Left ventricle myocardium inferior (tissue), 1 donor: ENCODE measurements around the gene FJX1. TPM values are rescaled to one million over a fixed set of nuclear protein-coding genes. Genes with fewer than 3 reads are reported as not detected.

ENCODE experiments used
- DNase-seq: peaks from one replicate; pipeline ENCODE4 v3.0.0-alpha.2; 2020
- H3K27ac ChIP-seq: fragments of 200-600 bp; replicated peaks from 2 replicates; pipeline ENCODE4 v1.8.0; 2021
- H3K27me3 ChIP-seq: fragments of 200-600 bp; 2 replicates; pipeline ENCODE4 v1.8.0; 2021; ENCODE audit warnings: low read depth
- H3K36me3 ChIP-seq: fragments of 200-600 bp; 2 replicates; pipeline ENCODE4 v1.8.0; 2021
- H3K4me1 ChIP-seq: fragments of 200-600 bp; 2 replicates; pipeline ENCODE4 v1.8.0; 2021
- H3K4me3 ChIP-seq: fragments of 200-600 bp; 2 replicates; pipeline ENCODE4 v1.8.0; 2021; ENCODE audit warnings: mild to moderate bottlenecking, moderate library complexity
- H3K9me3 ChIP-seq: fragments of 200-600 bp; replicated peaks from 2 replicates; pipeline ENCODE4 v1.8.0; 2021
- intact Hi-C: fragments of 100-400 bp; cut with micrococcal nuclease; formaldehyde crosslinking; loops from one replicate; pipeline ENCODE4 v1.11.0; 2022
- total RNA-seq: library from RNA; stranded (reverse); fragmentation: NEBNext Ultra II Directional; extraction: Animal tissue kit (Norgen Biotek cat#: 25700); gene quantifications from one replicate; pipeline ENCODE4 v1.2.1, GENCODE V29; 2021
- TF ChIP-seq, protein P1 (sequence below): fragments of 200-600 bp; IDR thresholded peaks from 2 replicates; pipeline ENCODE4 v1.8.0; 2021; ENCODE audit warnings: antibody characterized with exemption, mild to moderate bottlenecking, borderline replicate concordance
- donor health status: DM: no; HTN: yes; CAD: no; lungs with severe emphysema.

Gene FJX1
- total RNA-seq, 1 donor from 2014 or later: 0.88 TPM

DNA sequence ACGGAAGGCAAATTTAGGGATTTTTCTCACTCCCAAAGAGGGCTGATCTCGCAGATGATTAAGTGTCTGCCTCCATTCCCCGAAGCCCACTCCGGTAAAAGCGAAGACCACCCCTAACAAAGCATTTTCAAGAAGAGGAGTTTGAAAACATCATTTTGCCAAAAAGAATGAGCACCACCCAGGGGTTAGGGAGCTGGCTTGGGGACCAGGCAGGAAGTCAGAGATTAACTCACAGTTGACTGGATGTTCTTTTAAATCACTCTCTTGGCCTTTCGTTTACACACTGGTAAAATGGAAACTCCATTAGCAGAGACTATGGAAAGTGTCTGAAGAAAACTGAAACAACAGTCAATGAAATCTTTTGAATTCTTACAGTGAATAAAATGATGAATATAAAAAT is 36.5 kb downstream of the FJX1 start:
- intact Hi-C loops: no loop called here
- no peaks in the 10 kb centered on the region for H3K4me1 ChIP-seq
- TF ChIP-seq, protein P1, sequence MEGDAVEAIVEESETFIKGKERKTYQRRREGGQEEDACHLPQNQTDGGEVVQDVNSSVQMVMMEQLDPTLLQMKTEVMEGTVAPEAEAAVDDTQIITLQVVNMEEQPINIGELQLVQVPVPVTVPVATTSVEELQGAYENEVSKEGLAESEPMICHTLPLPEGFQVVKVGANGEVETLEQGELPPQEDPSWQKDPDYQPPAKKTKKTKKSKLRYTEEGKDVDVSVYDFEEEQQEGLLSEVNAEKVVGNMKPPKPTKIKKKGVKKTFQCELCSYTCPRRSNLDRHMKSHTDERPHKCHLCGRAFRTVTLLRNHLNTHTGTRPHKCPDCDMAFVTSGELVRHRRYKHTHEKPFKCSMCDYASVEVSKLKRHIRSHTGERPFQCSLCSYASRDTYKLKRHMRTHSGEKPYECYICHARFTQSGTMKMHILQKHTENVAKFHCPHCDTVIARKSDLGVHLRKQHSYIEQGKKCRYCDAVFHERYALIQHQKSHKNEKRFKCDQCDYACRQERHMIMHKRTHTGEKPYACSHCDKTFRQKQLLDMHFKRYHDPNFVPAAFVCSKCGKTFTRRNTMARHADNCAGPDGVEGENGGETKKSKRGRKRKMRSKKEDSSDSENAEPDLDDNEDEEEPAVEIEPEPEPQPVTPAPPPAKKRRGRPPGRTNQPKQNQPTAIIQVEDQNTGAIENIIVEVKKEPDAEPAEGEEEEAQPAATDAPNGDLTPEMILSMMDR: no peak
- H3K36me3 ChIP-seq: no peaks in the 10 kb centered on the region
- H3K27ac ChIP-seq: no peak overlapping the region
- H3K4me3 ChIP-seq: no peak overlapping the region
- H3K9me3 ChIP-seq: no peaks in the 10 kb centered on the region
- peaks cover 24% of the 10 kb centered on the region for H3K27me3 ChIP-seq
- no peak for DNase-seq

GRCh38 chr11:35655254-35655653 is 37.0 kb downstream of the FJX1 start:
- intact Hi-C loops: no loop called here
- no peaks in the 10 kb centered on the region for H3K36me3 ChIP-seq

GRCh38 chr11:35655856-35656255 is 37.6 kb downstream of the FJX1 start:
- Histone ChIP-seq H3K4me1 (no peaks in the 10 kb centered on the region), H3K9me3 (no peaks in the 10 kb centered on the region), H3K36me3 (no peaks in the 10 kb centered on the region), H3K27me3 (peaks cover 24% of the 10 kb centered on the region), H3K4me3 (no peak overlapping the region), H3K27ac (no peak overlapping the region)
- DNase-seq: no peak
- intact Hi-C loops: no loop called here
- TF ChIP-seq, protein P1: no peak

More at GRCh38 chr11:35655254-35655653, 37.0 kb downstream of the FJX1 start:
- TF ChIP-seq, protein P1: no peak
- H3K27me3 ChIP-seq: peaks cover 24% of the 10 kb centered on the region
- no peak overlapping the region for H3K4me3 ChIP-seq
- H3K9me3 ChIP-seq: no peaks in the 10 kb centered on the region
- no peaks in the 10 kb centered on the region for H3K4me1 ChIP-seq
- no peak for DNase-seq
- H3K27ac ChIP-seq: no peak overlapping the region

- Histone ChIP-seq H3K27ac (no peak overlapping the region), H3K4me1 (peaks cover 17% of the 10 kb centered on the region), H3K4me3 (no peak overlapping the region), H3K27me3 (peaks cover 24% of the 10 kb centered on the region), H3K9me3 (no peaks in the 10 kb centered on the region), H3K36me3 (no peaks in the 10 kb centered on the region)
- TF ChIP-seq, protein P1: no peak
- DNase-seq: no peak
- intact Hi-C loops: no loop called here
These were observed 40.0 kb downstream of the FJX1 start for GRCh38 chr11:35658020-35658948.

DNA sequence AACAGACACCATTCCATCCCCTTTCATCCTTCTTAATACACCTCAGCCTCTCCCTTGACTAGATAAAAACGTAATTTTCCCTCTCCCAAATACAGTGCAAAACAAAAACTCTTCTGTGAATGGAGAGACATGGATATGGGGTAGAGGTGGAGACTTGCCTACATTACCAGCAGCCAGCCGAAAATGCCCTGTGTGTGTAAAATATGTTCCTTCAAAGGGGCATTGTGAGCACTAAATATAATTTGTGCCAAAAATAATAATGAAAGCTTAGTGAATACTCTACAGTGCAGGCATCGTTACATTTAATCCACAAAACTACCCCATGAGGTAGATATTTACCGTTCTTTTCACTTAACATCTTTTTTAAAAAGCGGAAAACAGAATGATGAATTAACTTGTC is 43.3 kb downstream of the FJX1 start:
- H3K4me1 ChIP-seq: peaks cover 36% of the 10 kb centered on the region
- DNase-seq: no peak
- intact Hi-C loops: no loop called here
- peak overlapping the region; percentile 79 for H3K4me3 ChIP-seq
- peak overlapping the region; percentile 95 for H3K27ac ChIP-seq
- TF ChIP-seq, protein P1: no peak
- peaks cover 5% of the 10 kb centered on the region for H3K27me3 ChIP-seq
- peaks cover 31% of the 10 kb centered on the region for H3K9me3 ChIP-seq
- peaks cover 6% of the 10 kb centered on the region for H3K36me3 ChIP-seq
